22Rv1 (cell line): ENCODE data around the gene GNAI3.

Experiments
- ZFX ChIP-seq: fragments of 450-650 bp; IDR thresholded peaks from 2 replicates; pipeline ENCODE4 v1.6.1; 2017; ENCODE audit warnings: antibody characterized with exemption, borderline replicate concordance
- TF ChIP-seq, protein P1 (sequence below): fragments of 450-650 bp; IDR thresholded peaks from 2 replicates; pipeline ENCODE4 v1.5.1; 2017; ENCODE audit warnings: mild to moderate bottlenecking

DNA sequence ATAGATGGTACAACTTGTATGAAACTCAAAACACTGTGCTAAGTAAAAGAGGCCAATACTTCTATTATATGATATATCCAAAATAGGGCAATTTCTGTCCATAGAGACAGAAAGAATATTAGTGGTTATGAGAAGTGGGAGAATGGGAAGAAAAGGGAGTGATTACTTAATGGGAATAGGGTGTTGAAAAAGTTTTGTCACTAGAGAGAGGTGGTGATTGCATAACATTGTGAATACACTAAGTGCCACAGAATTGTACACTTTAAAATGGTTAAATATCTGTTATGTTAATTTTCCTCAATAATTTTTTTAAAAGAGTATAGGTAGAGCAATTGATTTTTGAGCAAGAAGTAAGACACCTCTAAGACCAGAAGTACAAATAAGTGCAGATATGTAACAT, 41.3 kb downstream of the GNAI3 start:
- TF ChIP-seq, protein P1, sequence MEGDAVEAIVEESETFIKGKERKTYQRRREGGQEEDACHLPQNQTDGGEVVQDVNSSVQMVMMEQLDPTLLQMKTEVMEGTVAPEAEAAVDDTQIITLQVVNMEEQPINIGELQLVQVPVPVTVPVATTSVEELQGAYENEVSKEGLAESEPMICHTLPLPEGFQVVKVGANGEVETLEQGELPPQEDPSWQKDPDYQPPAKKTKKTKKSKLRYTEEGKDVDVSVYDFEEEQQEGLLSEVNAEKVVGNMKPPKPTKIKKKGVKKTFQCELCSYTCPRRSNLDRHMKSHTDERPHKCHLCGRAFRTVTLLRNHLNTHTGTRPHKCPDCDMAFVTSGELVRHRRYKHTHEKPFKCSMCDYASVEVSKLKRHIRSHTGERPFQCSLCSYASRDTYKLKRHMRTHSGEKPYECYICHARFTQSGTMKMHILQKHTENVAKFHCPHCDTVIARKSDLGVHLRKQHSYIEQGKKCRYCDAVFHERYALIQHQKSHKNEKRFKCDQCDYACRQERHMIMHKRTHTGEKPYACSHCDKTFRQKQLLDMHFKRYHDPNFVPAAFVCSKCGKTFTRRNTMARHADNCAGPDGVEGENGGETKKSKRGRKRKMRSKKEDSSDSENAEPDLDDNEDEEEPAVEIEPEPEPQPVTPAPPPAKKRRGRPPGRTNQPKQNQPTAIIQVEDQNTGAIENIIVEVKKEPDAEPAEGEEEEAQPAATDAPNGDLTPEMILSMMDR = no peak
- no peak for TF ChIP-seq ZFX
